OCI-LY1 (cell line): ENCODE data around the gene GPR75.

Experiments used
- H2AFZ ChIP-seq: fragments of 200-600 bp; sonication (generic), shearing (Covaris generic); 2 replicates; pipeline ENCODE4 v1.6.0; 2014; ENCODE audit warnings: antibody characterized with exemption, mild to moderate bottlenecking, low read length
- H3F3A ChIP-seq: fragments of 200-600 bp; sonication (generic), shearing (Covaris generic); 2 replicates; pipeline ENCODE4 v1.6.0; 2014; ENCODE audit warnings: mild to moderate bottlenecking, antibody characterized with exemption, low read length, moderate library complexity; ENCODE audit not compliant: insufficient read depth
- H3K27ac ChIP-seq: fragments of 200-600 bp; sonication (generic); 2 replicates; pipeline ENCODE4 v1.5.1; 2014; ENCODE audit warnings: low read length, mixed run types, mild to moderate bottlenecking, low read depth; ENCODE audit not compliant: poor library complexity, severe bottlenecking
- H3K27me3 ChIP-seq: fragments of 200-600 bp; sonication (generic); 2 replicates; pipeline ENCODE4 v1.6.0; 2014; ENCODE audit warnings: antibody characterized with exemption, mild to moderate bottlenecking, low read length, moderate library complexity; ENCODE audit not compliant: insufficient read depth
- H3K36me3 ChIP-seq: fragments of 200-600 bp; sonication (generic); 2 replicates; pipeline ENCODE4 v1.6.1; 2014; ENCODE audit warnings: mild to moderate bottlenecking, antibody characterized with exemption, low read length, moderate library complexity, mixed read lengths; ENCODE audit not compliant: insufficient read depth
- H3K4me1 ChIP-seq: fragments of 200-600 bp; sonication (generic); 2 replicates; pipeline ENCODE4 v1.5.1; 2014; ENCODE audit warnings: mild to moderate bottlenecking, low read length, moderate library complexity; ENCODE audit not compliant: insufficient read depth, severe bottlenecking
- H3K4me2 ChIP-seq: fragments of 200-600 bp; sonication (generic), shearing (Covaris generic); 2 replicates; pipeline ENCODE4 v1.6.1; 2014; ENCODE audit warnings: low read length
- H3K4me3 ChIP-seq: fragments of 200-600 bp; sonication (generic); 2 replicates; pipeline ENCODE4 v1.5.1; 2014; ENCODE audit warnings: low read length, low read depth, mild to moderate bottlenecking, mixed read lengths; ENCODE audit not compliant: poor library complexity, severe bottlenecking
- H3K79me2 ChIP-seq: fragments of 200-600 bp; shearing (Covaris generic); 2 replicates; pipeline ENCODE4 v1.6.1; 2016; ENCODE audit warnings: mixed run types, low read length, mixed read lengths; ENCODE audit not compliant: insufficient read depth
- H3K9ac ChIP-seq: fragments of 200-600 bp; sonication (generic), shearing (Covaris generic); 2 replicates; pipeline ENCODE4 v1.6.1; 2014; ENCODE audit warnings: mild to moderate bottlenecking, low read length, mixed read lengths
- H3K9me2 ChIP-seq: fragments of 200-600 bp; sonication (generic), shearing (Covaris generic); 2 replicates; pipeline ENCODE4 v1.6.1; 2014; ENCODE audit warnings: low read depth, mild to moderate bottlenecking, low read length, mixed read lengths
- H3K9me3 ChIP-seq: fragments of 200-600 bp; shearing (Covaris generic); 2 replicates; pipeline ENCODE4 v1.6.1; 2014; ENCODE audit warnings: low read length, mixed read lengths
- H4K20me1 ChIP-seq: fragments of 200-600 bp; sonication (generic), shearing (Covaris generic); 2 replicates; pipeline ENCODE4 v1.6.0; 2016; ENCODE audit warnings: mild to moderate bottlenecking, low read length; ENCODE audit not compliant: insufficient read depth
- EZH2 ChIP-seq: fragments of 200-600 bp; sonication (generic), shearing (Covaris generic); IDR thresholded peaks from 2 replicates; pipeline ENCODE4 v1.8.0; 2017; ENCODE audit warnings: borderline replicate concordance, mixed run types, mild to moderate bottlenecking, antibody characterized with exemption, low read length, moderate library complexity, mixed read lengths
- TF ChIP-seq, protein P1 (sequence below): fragments of 200-600 bp; sonication (generic), shearing (Covaris generic); IDR thresholded peaks from 2 replicates; pipeline ENCODE4 v1.5.1; 2017; ENCODE audit warnings: mild to moderate bottlenecking, antibody characterized with exemption, low read length, moderate library complexity, mixed read lengths

The GPR75 gene

DNA sequence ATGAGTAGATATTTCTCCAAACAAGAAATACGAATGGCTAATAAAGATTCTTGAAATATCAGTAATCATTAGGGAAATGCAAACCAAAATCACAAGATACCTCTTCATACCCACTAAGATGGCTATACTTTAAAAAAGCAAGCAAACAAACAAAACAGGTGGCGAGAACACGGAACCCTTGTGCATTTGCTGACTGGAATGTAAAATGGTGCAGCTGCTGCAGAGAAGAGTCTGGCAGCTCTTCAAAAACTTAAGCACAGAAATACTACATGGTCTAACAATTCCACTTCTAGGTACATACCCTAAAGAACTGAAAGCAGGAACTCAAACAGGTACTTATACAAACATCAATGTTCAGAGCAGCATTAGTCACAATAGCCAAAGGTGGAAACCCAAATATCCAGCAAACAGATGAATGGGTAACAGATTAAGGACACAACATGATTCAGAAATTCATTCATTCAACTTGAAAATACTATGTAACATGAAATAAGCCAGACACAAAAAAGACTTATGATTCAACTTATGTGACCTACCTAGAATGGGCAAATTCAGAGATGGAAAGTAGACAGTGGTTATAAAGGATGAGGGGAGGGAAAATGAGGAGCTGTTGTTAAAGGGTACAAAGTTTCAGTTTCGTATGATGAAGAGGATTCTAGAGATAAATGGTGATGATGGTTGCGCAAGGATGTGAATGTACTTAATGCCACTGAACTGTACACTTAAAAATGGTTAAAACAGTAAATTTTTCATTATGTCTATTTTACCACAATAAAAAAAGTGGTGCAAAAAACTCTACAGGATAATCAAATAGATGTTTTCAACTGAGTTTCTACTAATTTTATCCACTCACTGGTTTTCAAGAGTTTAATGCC lies 26.9 kb upstream of the GPR75 start:
- Histone ChIP-seq H3K27ac (no peak overlapping the region), H3K4me2 (no peak overlapping the region)

DNA sequence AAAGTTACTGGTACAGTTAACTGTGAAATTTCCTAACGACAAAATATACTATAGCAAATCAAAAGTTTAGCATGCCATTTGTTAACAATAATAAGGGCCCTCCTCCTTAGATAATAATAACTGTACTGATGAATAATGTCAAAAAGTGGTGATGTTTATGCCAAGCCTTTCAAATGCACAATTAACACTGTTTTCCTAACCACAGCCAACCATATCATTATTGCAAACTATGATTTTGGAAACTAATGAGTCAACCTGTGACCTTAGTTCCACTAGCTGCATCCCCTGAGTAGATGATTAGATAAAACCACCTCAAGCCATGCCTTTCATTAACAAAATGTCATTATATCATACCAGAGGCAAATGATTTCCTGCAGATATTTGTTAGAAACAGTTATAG lies 25.1 kb upstream of the GPR75 start:
- Histone ChIP-seq H3K79me2 (no peaks in the 10 kb centered on the region), H3K9ac (no peak overlapping the region), H3K4me2 (no peak overlapping the region), H3K9me2 (no peaks in the 10 kb centered on the region), H3K4me1 (no peaks in the 10 kb centered on the region), H4K20me1 (no peaks in the 10 kb centered on the region), H3K27me3 (no peaks in the 10 kb centered on the region), H2AFZ (no peak overlapping the region), H3F3A (no peaks in the 10 kb centered on the region), H3K27ac (no peak overlapping the region), H3K4me3 (no peak overlapping the region), H3K9me3 (no peaks in the 10 kb centered on the region), H3K36me3 (peaks cover 95% of the 10 kb centered on the region)
- TF ChIP-seq, protein P1, sequence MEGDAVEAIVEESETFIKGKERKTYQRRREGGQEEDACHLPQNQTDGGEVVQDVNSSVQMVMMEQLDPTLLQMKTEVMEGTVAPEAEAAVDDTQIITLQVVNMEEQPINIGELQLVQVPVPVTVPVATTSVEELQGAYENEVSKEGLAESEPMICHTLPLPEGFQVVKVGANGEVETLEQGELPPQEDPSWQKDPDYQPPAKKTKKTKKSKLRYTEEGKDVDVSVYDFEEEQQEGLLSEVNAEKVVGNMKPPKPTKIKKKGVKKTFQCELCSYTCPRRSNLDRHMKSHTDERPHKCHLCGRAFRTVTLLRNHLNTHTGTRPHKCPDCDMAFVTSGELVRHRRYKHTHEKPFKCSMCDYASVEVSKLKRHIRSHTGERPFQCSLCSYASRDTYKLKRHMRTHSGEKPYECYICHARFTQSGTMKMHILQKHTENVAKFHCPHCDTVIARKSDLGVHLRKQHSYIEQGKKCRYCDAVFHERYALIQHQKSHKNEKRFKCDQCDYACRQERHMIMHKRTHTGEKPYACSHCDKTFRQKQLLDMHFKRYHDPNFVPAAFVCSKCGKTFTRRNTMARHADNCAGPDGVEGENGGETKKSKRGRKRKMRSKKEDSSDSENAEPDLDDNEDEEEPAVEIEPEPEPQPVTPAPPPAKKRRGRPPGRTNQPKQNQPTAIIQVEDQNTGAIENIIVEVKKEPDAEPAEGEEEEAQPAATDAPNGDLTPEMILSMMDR = no peak
- TF ChIP-seq EZH2 = no peak

More for the DNA sequence above, 26.9 kb upstream of the GPR75 start:
- Histone ChIP-seq H3K4me1 (no peaks in the 10 kb centered on the region), H3K9me3 (no peaks in the 10 kb centered on the region), H3K27me3 (no peaks in the 10 kb centered on the region), H3K36me3 (peaks cover 95% of the 10 kb centered on the region), H3K79me2 (no peaks in the 10 kb centered on the region), H3F3A (no peaks in the 10 kb centered on the region), H3K9ac (no peak overlapping the region), H3K4me3 (no peak overlapping the region), H2AFZ (no peak overlapping the region), H3K9me2 (no peaks in the 10 kb centered on the region), H4K20me1 (no peaks in the 10 kb centered on the region)
- TF ChIP-seq EZH2 = no peak
- TF ChIP-seq, protein P1 = no peak

DNA sequence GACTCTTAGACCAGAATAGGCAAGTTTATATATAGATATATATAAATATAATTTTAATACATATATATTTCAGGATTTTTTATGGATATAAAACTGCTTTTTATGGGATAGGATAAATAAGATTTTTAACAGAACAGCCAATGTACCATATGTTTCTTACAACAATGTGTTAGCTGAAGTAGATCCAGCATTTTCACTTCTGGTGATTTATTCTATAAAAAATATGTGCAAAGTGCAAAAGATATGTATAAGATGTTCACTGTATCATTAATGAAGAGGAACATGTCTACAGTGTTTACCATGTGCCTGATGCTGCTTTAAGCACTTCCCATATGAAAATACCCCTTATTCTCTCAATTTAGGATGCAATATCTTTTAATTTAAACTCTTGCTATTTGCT lies 22.2 kb upstream of the GPR75 start:
- H3F3A ChIP-seq = no peaks in the 10 kb centered on the region
- H3K27me3 ChIP-seq = no peaks in the 10 kb centered on the region
- H3K79me2 ChIP-seq = no peaks in the 10 kb centered on the region

More for the DNA sequence above, 22.2 kb upstream of the GPR75 start:
- Histone ChIP-seq H3K9me2 (no peaks in the 10 kb centered on the region), H3K4me1 (no peaks in the 10 kb centered on the region), H3K9me3 (no peaks in the 10 kb centered on the region), H3K36me3 (peaks cover 93% of the 10 kb centered on the region), H3K27ac (no peak overlapping the region), H2AFZ (no peak overlapping the region), H4K20me1 (no peaks in the 10 kb centered on the region), H3K4me2 (no peak overlapping the region), H3K4me3 (no peak overlapping the region), H3K9ac (no peak overlapping the region)
- TF ChIP-seq EZH2 = no peak
- TF ChIP-seq, protein P1 = no peak
